AG04450 (cell line): ENCODE data around the gene PCAT7. TPM values are rescaled to one million over a fixed set of nuclear protein-coding genes. Genes with fewer than 3 reads are reported as not detected.

Experiments used
- CTCF ChIA-PET: fragments of 300-600, 350-600 bp; formaldehyde crosslinking; extraction: SDS; loops from one replicate; lab custom pipeline; 2022; ENCODE audit warnings: antibody characterized with exemption, inconsistent platforms; lab: Charles Lee
- POLR2A ChIA-PET: fragments of 350-600 bp; formaldehyde crosslinking; extraction: SDS; loops from one replicate; lab custom pipeline; 2021; ENCODE audit warnings: antibody characterized with exemption, inconsistent platforms; lab: Yijun Ruan, JAX
- DNase-seq: peaks from one replicate; pipeline ENCODE4 v3.0.0-alpha.2; 2011; ENCODE audit warnings: low read depth, low spot score
- H3K27ac ChIP-seq: one replicate; pipeline ENCODE4 v1.5.1; 2012; ENCODE audit warnings: low read depth, low read length, control low read depth
- H3K27me3 ChIP-seq: one replicate; pipeline ENCODE4 v1.6.0; 2012; ENCODE audit warnings: low read length; ENCODE audit not compliant: control insufficient read depth, insufficient read depth
- H3K4me3 ChIP-seq: 2 replicates; pipeline ENCODE4 v1.5.1; 2011; ENCODE audit warnings: mild to moderate bottlenecking, low read depth, low read length, control low read depth
- H3K9me3 ChIP-seq: 2 replicates; pipeline ENCODE4 v1.5.1; 2012; ENCODE audit warnings: low read length; ENCODE audit not compliant: control insufficient read depth, insufficient read depth
- CTCF ChIP-seq: IDR thresholded peaks from 2 replicates; pipeline ENCODE4 v1.5.1; 2011; ENCODE audit warnings: low read depth, low read length, control low read depth, inconsistent platforms
- polyA plus RNA-seq: library from polyadenylated mRNA; depleted of rRNA; stranded (reverse); fragments of >200 nt; gene quantifications from 2 replicates; pipeline ENCODE4 v1.2.3, GENCODE V29; 2011

Gene PCAT7
- polyA plus RNA-seq, 1 experiment: not detected

GRCh38 chr9:94568972-94569712 lies 14.3 kb downstream of the PCAT7 start:
- Histone ChIP-seq H3K27me3 (no peaks in the 10 kb centered on the region), H3K9me3 (no peaks in the 10 kb centered on the region), H3K4me3 (no peak overlapping the region), H3K27ac (no peak overlapping the region)
- TF ChIP-seq CTCF: no peak
- CTCF ChIA-PET: no interaction called here
- no peak for DNase-seq
- POLR2A ChIA-PET: no interaction called here

GRCh38 chr9:94576131-94576530 lies 21.2 kb downstream of the PCAT7 start:
- no peak overlapping the region for H3K27ac ChIP-seq
- no peak for DNase-seq
- no peaks in the 10 kb centered on the region for H3K27me3 ChIP-seq
- ChIA-PET CTCF (no interaction called here), POLR2A (no interaction called here)
- H3K9me3 ChIP-seq: no peaks in the 10 kb centered on the region
- TF ChIP-seq CTCF: no peak
- no peak overlapping the region for H3K4me3 ChIP-seq

GRCh38 chr9:94577036-94577435 lies 22.2 kb downstream of the PCAT7 start:
- no peak overlapping the region for H3K4me3 ChIP-seq
- POLR2A ChIA-PET: no interaction called here
- no peak overlapping the region for H3K27ac ChIP-seq
- no peaks in the 10 kb centered on the region for H3K9me3 ChIP-seq
- DNase-seq: no peak
- TF ChIP-seq CTCF: no peak
- CTCF ChIA-PET: no interaction called here
- H3K27me3 ChIP-seq: no peaks in the 10 kb centered on the region

- no peak for TF ChIP-seq CTCF
- no peak overlapping the region for H3K4me3 ChIP-seq
- DNase-seq: no peak
- POLR2A ChIA-PET: no interaction called here
- H3K27me3 ChIP-seq: no peaks in the 10 kb centered on the region
- no peak overlapping the region for H3K27ac ChIP-seq
- H3K9me3 ChIP-seq: no peaks in the 10 kb centered on the region
- CTCF ChIA-PET: no interaction called here
Observed at GRCh38 chr9:94577571-94577970, 22.7 kb downstream of the PCAT7 start.

- no peak overlapping the region for H3K27ac ChIP-seq
- ChIA-PET POLR2A (no interaction called here), CTCF (no interaction called here)
- no peak for TF ChIP-seq CTCF
- H3K4me3 ChIP-seq: no peak overlapping the region
- H3K9me3 ChIP-seq: no peaks in the 10 kb centered on the region
- H3K27me3 ChIP-seq: peaks cover 4% of the 10 kb centered on the region
- no peak for DNase-seq
Observed at GRCh38 chr9:94581728-94582127, 26.8 kb downstream of the PCAT7 start.
